ENCODE measurements around the gene IQSEC1. TPM values are rescaled to one million over a fixed set of nuclear protein-coding genes. Genes with fewer than 3 reads are reported as not detected.

Gene IQSEC1
- total and polyA plus RNA-seq, 9 of the 15 experiments (the other 6 are each of a cell fraction or from before 2014, with no cell fraction given), result 0.56 to 39.0 (median 6.8) TPM

GRCh38 chr3:13115991-13116390, 42.8 kb upstream of the IQSEC1 start:
- no peaks in the 10 kb centered on the region for H3K9me3 ChIP-seq (replicated peaks; ENCODE audit: control insufficient read depth, insufficient read depth, low read depth, low read length)
- H3K27ac ChIP-seq (ENCODE audit: extremely low read depth, low read depth, low read length), result no peak overlapping the region
- FAIRE-seq (no peak), ATAC-seq (no peak), DNase-seq (ENCODE audit: extremely low read depth in 1 of 4, low spot score in 3 of 4) (no peak)
- peaks cover 25% of the 10 kb centered on the region for H4K20me1 ChIP-seq (replicated peaks; ENCODE audit: control insufficient read depth, insufficient read depth, low read length)
- no peaks in the 10 kb centered on the region for H3K36me3 ChIP-seq (ENCODE audit: control insufficient read depth, insufficient read depth, low read length)
- H2AFZ ChIP-seq (ENCODE audit: low read depth, low read length), result no peak overlapping the region
- 2% methylated on average over 7 of the region's 7 CpGs for WGBS (ENCODE audit: insufficient coverage, low coverage, missing lambda C conversion rate)
- in situ Hi-C loops (cut with MboI) (no loop called here), intact Hi-C loops (cut with micrococcal nuclease) (no loop called here)
- peaks cover 61 to 75% of the 10 kb centered on the region in 2 experiments for H3K27me3 ChIP-seq (ENCODE audit: control insufficient read depth in 2 of 2, insufficient read depth in 2 of 2, low read length in 2 of 2)
- POLR2A ChIA-PET, result interaction anchor here (0.7 kb wide), 1 partner anchor 10 kb away, joined by 3 read pairs; no protein-coding TSS in a partner anchor
- H3K4me1 ChIP-seq (replicated peaks in 1 of 2; ENCODE audit: control insufficient read depth in 2 of 2, insufficient read depth in 2 of 2, low read length in 2 of 2), result peaks cover 0 to 8% of the 10 kb centered on the region in 2 experiments; a peak in 1 of 5 replicates
- H3K4me3 ChIP-seq, result no peak overlapping the region
- CTCF ChIA-PET (ENCODE audit: low intra/inter-chr PET ratio), result no interaction called here
- no peak overlapping the region for H3K4me2 ChIP-seq (ENCODE audit: insufficient read depth, low read length)
- H3K9me1 ChIP-seq (ENCODE audit: control insufficient read depth, insufficient read depth, low read length), result no peaks in the 10 kb centered on the region
- H3K9ac ChIP-seq (ENCODE audit: insufficient read depth in 1 of 2, low read depth in 2 of 2, low read length in 2 of 2), result no peak overlapping the region
- no peaks in the 10 kb centered on the region for H3K79me2 ChIP-seq (ENCODE audit: control insufficient read depth, insufficient read depth, low read length)
- BruUV-seq (replicated peaks), result no TSS peak
- TF ChIP-seq USF1 (CRISPR knock-in tag; IDR thresholded peaks at IDR 0.05) (no peak), ZNF407 (IDR thresholded peaks at IDR 0.05; ENCODE audit: low read depth) (no peak), HDAC3 (IDR thresholded peaks at IDR 0.05; ENCODE audit: borderline replicate concordance, partially characterized antibody) (no peak), HMGXB4 (CRISPR knock-in tag; IDR thresholded peaks at IDR 0.05) (no peak), MBD1 (CRISPR knock-in tag; IDR thresholded peaks at IDR 0.05) (no peak), ZSCAN32 (CRISPR knock-in tag; IDR thresholded peaks at IDR 0.05) (no peak), MCM7 (IDR thresholded peaks at IDR 0.05) (no peak), E2F4 (CRISPR knock-in tag; IDR thresholded peaks at IDR 0.05; ENCODE audit: low read depth) (no peak)
